Measurements from ENCODE around the gene BCL2.
A peak's percentile ranks its signal among the peaks of the same experiment; 100 is the strongest.

Gene BCL2

DNA sequence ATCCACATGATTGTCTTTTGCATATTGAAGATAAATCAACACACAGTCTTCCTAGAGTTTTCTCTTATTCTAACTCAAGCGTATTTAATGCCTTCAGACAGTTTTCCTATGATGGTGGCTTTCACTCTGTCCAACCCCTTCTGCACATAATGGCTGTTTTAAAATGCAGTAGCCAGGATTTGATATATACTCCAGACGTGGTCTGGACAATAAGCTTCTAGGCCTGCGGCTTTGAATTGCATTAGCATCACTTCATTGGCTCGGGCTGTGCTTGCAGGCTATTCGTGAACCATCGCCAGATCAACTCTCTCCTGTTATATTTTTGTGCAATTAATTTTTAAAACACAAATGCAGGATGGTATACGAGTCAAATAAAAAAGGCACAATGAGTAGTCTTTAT is 235.3 kb downstream of the BCL2 start:
- Histone ChIP-seq H3K27ac (no peak overlapping the region), H3K4me1 (peaks cover under 1 to 37% (median 7%) of the 10 kb centered on the region in 10 experiments; a peak in 19 of 20 replicates), H3K4me2 (no peak overlapping the region), H3K27me3 (no peaks in the 10 kb centered on the region), H3K9me3 (replicated peaks in 1 of 11) (peaks cover 38 to 80% (median 68%) of the 10 kb centered on the region in 11 experiments), H3K9ac (no peak overlapping the region), H3K4me3 (no peak overlapping the region), H4K20me1 (no peaks in the 10 kb centered on the region), H3K36me3 (peaks cover 0 to 4% (median 0%) of the 10 kb centered on the region in 11 experiments; a peak in 3 of 22 replicates)
- TF ChIP-seq Cebpa-rat (IDR thresholded peaks at IDR 0.05): no peak

GRCh38 chr18:63083555-63083954 is 236.0 kb downstream of the BCL2 start:
- no peak overlapping the region for H3K4me3 ChIP-seq
- no peaks in the 10 kb centered on the region for H4K20me1 ChIP-seq
- H3K27ac ChIP-seq: no peak overlapping the region
- H3K4me2 ChIP-seq: no peak overlapping the region
- H3K27me3 ChIP-seq: no peaks in the 10 kb centered on the region
- TF ChIP-seq Cebpa-rat (IDR thresholded peaks at IDR 0.05): no peak
- peaks cover 0 to 4% (median 0%) of the 10 kb centered on the region in 11 experiments; a peak in 3 of 22 replicates for H3K36me3 ChIP-seq
- H3K4me1 ChIP-seq: peaks cover 7 to 42% (median 14%) of the 10 kb centered on the region in 10 experiments
- no peak overlapping the region for H3K9ac ChIP-seq
- peaks cover 38 to 81% (median 67%) of the 10 kb centered on the region in 11 experiments for H3K9me3 ChIP-seq (replicated peaks in 1 of 11)

GRCh38 chr18:63083020-63083531 is 236.5 kb downstream of the BCL2 start:
- Histone ChIP-seq H3K4me2 (peak overlapping the region in 1 of 11 experiments; percentile 1; a peak in 1 of 22 replicates), H3K4me1 (peaks cover 12 to 47% (median 19%) of the 10 kb centered on the region in 10 experiments), H3K9ac (no peak overlapping the region), H3K27ac (no peak overlapping the region), H3K36me3 (peaks cover 0 to 4% (median 0%) of the 10 kb centered on the region in 11 experiments; a peak in 3 of 22 replicates), H3K27me3 (no peaks in the 10 kb centered on the region), H3K4me3 (no peak overlapping the region), H3K9me3 (replicated peaks in 1 of 11) (peaks cover 38 to 76% (median 64%) of the 10 kb centered on the region in 11 experiments), H4K20me1 (no peaks in the 10 kb centered on the region)
- TF ChIP-seq Cebpa-rat (IDR thresholded peaks at IDR 0.05): no peak

- H3K4me1 ChIP-seq: peaks cover 14 to 49% (median 22%) of the 10 kb centered on the region in 10 experiments
- peak overlapping the region in 1 of 11 experiments; percentile 1; a peak in 1 of 22 replicates for H3K4me2 ChIP-seq
- TF ChIP-seq Cebpa-rat (IDR thresholded peaks at IDR 0.05): no peak
- H3K36me3 ChIP-seq: peaks cover 0 to 4% (median 0%) of the 10 kb centered on the region in 11 experiments; a peak in 3 of 22 replicates
- H3K4me3 ChIP-seq: no peak overlapping the region
- H3K27me3 ChIP-seq: no peaks in the 10 kb centered on the region
- H3K27ac ChIP-seq: no peak overlapping the region
- no peak overlapping the region for H3K9ac ChIP-seq
- H4K20me1 ChIP-seq: no peaks in the 10 kb centered on the region
- H3K9me3 ChIP-seq (replicated peaks in 1 of 11): peaks cover 38 to 70% (median 64%) of the 10 kb centered on the region in 11 experiments
Observed at GRCh38 chr18:63082366-63083019, 237.1 kb downstream of the BCL2 start.

DNA sequence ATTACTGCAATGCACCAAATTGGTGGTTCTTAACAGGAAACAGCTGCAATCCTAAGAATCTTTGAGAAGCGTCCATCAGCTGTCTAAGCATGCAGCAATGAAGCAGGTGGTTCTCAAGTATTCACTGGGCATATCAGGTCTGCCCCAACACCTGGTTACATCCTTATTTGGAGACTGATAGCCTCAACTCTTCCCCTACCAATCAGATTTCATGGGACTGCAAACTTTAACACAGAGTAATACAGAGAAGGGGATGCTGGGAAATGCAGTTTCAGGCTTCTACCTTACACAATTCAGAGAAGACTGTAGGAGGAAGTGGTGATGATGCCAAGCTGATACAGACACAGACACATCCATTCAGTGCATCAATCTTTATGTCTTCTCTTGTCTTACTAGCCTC is 240.5 kb downstream of the BCL2 start:
- TF ChIP-seq Cebpa-rat (IDR thresholded peaks at IDR 0.05): 0 out of 22 replicates have a peak, but pooled peaks of 1 of the 11 experiments have one; percentile 26
- Histone ChIP-seq H3K4me3 (no peak overlapping the region), H3K9me3 (replicated peaks in 1 of 11) (peaks cover 38 to 57% (median 49%) of the 10 kb centered on the region in 11 experiments), H3K27me3 (no peaks in the 10 kb centered on the region), H3K4me2 (peak overlapping the region; percentile 6 to 60 (median 42)), H3K36me3 (peaks cover 0 to 4% (median 0%) of the 10 kb centered on the region in 11 experiments; a peak in 3 of 22 replicates), H3K4me1 (peaks cover 18 to 47% (median 25%) of the 10 kb centered on the region in 10 experiments), H3K9ac (no peak overlapping the region), H4K20me1 (no peaks in the 10 kb centered on the region), H3K27ac (peak overlapping the region in 10 of 11 experiments; percentile 38 to 68 (median 54); a peak in 20 of 22 replicates)

GRCh38 chr18:63078471-63078870 is 241.1 kb downstream of the BCL2 start:
- Histone ChIP-seq H3K36me3 (peaks cover 0 to 4% (median 0%) of the 10 kb centered on the region in 11 experiments; a peak in 3 of 22 replicates), H3K4me1 (peaks cover 18 to 53% (median 26%) of the 10 kb centered on the region in 10 experiments), H3K4me3 (no peak overlapping the region), H4K20me1 (no peaks in the 10 kb centered on the region), H3K27ac (peak overlapping the region in 10 of 11 experiments; percentile 38 to 68 (median 56); a peak in 19 of 22 replicates), H3K27me3 (no peaks in the 10 kb centered on the region), H3K9me3 (replicated peaks in 1 of 11) (peaks cover 32 to 51% (median 43%) of the 10 kb centered on the region in 11 experiments), H3K4me2 (peak overlapping the region in 10 of 11 experiments; percentile 2 to 60 (median 34); a peak in 13 of 22 replicates), H3K9ac (0 out of 22 replicates have a peak overlapping the region, but pooled peaks of 1 of the 11 experiments have one; percentile 5)
- TF ChIP-seq Cebpa-rat (IDR thresholded peaks at IDR 0.05): no peak

- Histone ChIP-seq H3K4me1 (peaks cover 18 to 51% (median 27%) of the 10 kb centered on the region in 10 experiments), H3K4me3 (peak overlapping the region; percentile 45 to 70 (median 57)), H3K9ac (peak overlapping the region; percentile 30 to 77 (median 71); a peak in 20 of 22 replicates), H3K27me3 (no peaks in the 10 kb centered on the region), H3K4me2 (peak overlapping the region; percentile 61 to 82 (median 76)), H3K27ac (peak overlapping the region in 10 of 11 experiments; percentile 22 to 69 (median 58); a peak in 19 of 22 replicates), H3K9me3 (replicated peaks in 1 of 11) (peaks cover 4 to 17% (median 11%) of the 10 kb centered on the region in 11 experiments), H3K36me3 (peaks cover 0 to 3% (median 0%) of the 10 kb centered on the region in 11 experiments; a peak in 3 of 22 replicates), H4K20me1 (no peaks in the 10 kb centered on the region)
- no peak for TF ChIP-seq Cebpa-rat (IDR thresholded peaks at IDR 0.05)
Observed at GRCh38 chr18:63074981-63075404, 244.6 kb downstream of the BCL2 start.

GRCh38 chr18:63073481-63073880 is 246.1 kb downstream of the BCL2 start:
- Histone ChIP-seq H3K27ac (no peak overlapping the region), H3K36me3 (no peaks in the 10 kb centered on the region), H3K4me2 (no peak overlapping the region), H4K20me1 (no peaks in the 10 kb centered on the region), H3K9me3 (replicated peaks in 1 of 11) (peaks cover 0 to 7% (median under 1%) of the 10 kb centered on the region in 11 experiments; a peak in 8 of 22 replicates), H3K4me1 (peaks cover 10 to 36% (median 18%) of the 10 kb centered on the region in 10 experiments; a peak in 19 of 20 replicates), H3K4me3 (no peak overlapping the region), H3K27me3 (no peaks in the 10 kb centered on the region), H3K9ac (no peak overlapping the region)
- TF ChIP-seq Cebpa-rat (IDR thresholded peaks at IDR 0.05): no peak
